ENCODE measurements around the gene HNRNPF.

Gene HNRNPF

DNA sequence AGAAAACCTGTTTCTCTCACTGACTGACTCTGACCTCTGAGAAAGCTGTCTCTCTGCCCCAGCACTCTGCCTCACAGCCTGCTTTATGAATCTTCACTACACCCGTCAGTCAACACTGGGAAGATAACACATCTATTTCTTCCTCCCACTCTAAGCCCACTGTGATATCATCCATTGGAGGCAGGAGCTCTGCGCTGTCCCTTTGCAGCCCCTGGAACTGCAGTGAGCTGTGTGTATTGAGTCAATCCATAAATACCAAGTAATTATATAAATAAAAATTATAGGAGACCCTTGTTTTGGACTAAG, 54.7 kb downstream of the HNRNPF start:
- Histone ChIP-seq H3K36me3 (replicated peaks) (no peaks in the 10 kb centered on the region), H3K27ac (no peak overlapping the region), H3K27me3 (replicated peaks) (peaks cover 3% of the 10 kb centered on the region), H3K4me3 (ENCODE audit: low read depth, low read length) (no peak overlapping the region)
- DNase-seq = no peak
- in situ Hi-C loops (cut with HindIII; ENCODE audit: low pct_ligation_motif_present, low sequenced_read_pairs) = no loop called here
- no peak for TF ChIP-seq CTCF (IDR thresholded peaks at IDR 0.05; ENCODE audit: low read depth, low read length, missing control alignments)

DNA sequence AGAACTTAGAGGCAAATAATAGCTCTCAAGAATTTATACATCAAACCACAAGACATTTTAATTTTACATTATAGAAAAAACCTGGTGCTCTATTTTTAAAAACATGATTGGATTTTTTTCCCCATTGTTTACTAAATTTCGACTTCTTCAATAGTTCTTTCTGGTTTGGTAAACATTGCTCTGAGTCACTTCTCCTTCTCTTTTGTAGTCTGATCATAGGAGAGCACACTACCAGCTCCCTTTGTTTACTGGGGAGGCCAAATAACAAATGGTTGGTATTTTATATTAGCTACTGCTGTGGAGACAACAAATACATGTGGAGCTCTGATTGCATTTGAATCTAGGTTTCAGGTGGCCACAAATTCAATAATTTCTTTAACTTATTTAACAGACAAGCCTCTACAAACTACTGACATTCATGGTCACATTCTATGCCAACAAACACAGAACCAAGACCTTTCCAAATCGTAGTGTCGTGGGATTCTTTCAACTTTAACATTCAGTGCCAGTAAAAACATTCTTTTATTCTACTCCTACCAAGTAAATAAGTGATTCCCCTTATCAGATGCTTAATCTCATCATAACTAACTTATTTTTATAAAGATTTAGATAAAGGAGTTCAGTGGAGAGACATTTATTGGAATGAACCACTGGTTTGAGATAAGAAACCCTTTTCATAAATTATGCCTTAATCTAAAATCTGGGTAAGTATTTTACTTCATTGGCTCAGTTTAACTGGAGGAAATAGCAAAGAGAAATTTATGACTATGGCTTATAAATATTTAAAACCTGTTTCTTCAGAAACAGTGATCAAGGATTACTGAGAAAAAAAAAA, 55.3 kb downstream of the HNRNPF start:
- no peak overlapping the region for H3K4me3 ChIP-seq (ENCODE audit: low read depth, low read length)
- TF ChIP-seq CTCF (IDR thresholded peaks at IDR 0.05; ENCODE audit: low read depth, low read length, missing control alignments) = no peak
- H3K27ac ChIP-seq = no peak overlapping the region
- peaks cover 3% of the 10 kb centered on the region for H3K27me3 ChIP-seq (replicated peaks)
- H3K36me3 ChIP-seq (replicated peaks) = no peaks in the 10 kb centered on the region
- in situ Hi-C loops (cut with HindIII; ENCODE audit: low pct_ligation_motif_present, low sequenced_read_pairs) = no loop called here
- DNase-seq = no peak

GRCh38 chr10:43352951-43353350, 56.0 kb downstream of the HNRNPF start:
- no peak for TF ChIP-seq CTCF (IDR thresholded peaks at IDR 0.05; ENCODE audit: low read depth, low read length, missing control alignments)
- H3K4me3 ChIP-seq (ENCODE audit: low read depth, low read length) = no peak overlapping the region
- H3K27ac ChIP-seq = no peak overlapping the region
- H3K27me3 ChIP-seq (replicated peaks) = peaks cover 3% of the 10 kb centered on the region
- DNase-seq = no peak
- no peaks in the 10 kb centered on the region for H3K36me3 ChIP-seq (replicated peaks)
- in situ Hi-C loops (cut with HindIII; ENCODE audit: low pct_ligation_motif_present, low sequenced_read_pairs) = no loop called here

DNA sequence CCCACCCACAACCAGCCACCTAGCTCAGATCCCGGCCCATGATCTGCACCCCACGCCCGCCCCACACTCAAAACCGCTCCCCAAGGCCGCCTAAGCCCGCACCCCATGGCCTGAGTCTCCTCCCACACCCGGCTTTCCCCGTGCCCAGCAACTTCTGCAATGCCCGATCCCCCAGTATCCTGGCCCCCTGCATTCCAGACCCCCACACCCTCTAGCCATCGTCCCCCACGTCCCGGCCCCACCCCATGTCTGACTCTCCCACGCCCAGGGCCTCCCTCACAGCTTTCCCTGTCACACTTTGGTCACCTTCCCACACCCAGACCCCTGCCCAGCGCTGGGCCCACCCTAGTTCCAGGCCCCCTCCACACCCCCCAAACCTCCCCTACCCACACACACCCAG, 57.7 kb downstream of the HNRNPF start:
- in situ Hi-C loops (cut with HindIII; ENCODE audit: low pct_ligation_motif_present, low sequenced_read_pairs) = no loop called here
- TF ChIP-seq CTCF (IDR thresholded peaks at IDR 0.05; ENCODE audit: low read depth, low read length, missing control alignments) = no peak
- no peak for DNase-seq

DNA sequence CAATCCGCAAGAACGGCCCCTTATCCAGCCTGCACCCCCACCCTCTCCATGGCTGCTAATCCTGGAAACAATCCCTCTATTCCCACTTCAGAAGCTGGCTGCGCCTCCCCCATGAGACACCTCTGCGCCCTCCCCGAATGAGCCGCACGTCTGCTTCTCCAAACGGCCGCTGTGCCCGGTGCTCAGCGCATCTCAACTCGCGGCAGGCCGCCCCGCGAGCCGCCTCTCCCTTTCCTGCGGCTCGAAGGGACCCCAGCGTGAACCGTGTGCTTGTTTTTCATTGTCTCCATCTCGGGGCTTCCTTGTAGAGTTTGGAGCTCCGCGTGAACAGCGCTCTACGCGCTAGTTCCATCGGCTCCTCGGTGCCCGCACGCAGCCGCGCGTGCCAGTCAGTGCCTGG, 58.3 kb downstream of the HNRNPF start:
- in situ Hi-C loops (cut with HindIII; ENCODE audit: low pct_ligation_motif_present, low sequenced_read_pairs) = no loop called here
- TF ChIP-seq CTCF (IDR thresholded peaks at IDR 0.05; ENCODE audit: low read depth, low read length, missing control alignments) = no peak
- H3K36me3 ChIP-seq (replicated peaks) = no peaks in the 10 kb centered on the region
- H3K27me3 ChIP-seq (replicated peaks) = peaks cover 3% of the 10 kb centered on the region
- DNase-seq = no peak
- H3K4me3 ChIP-seq (ENCODE audit: low read depth, low read length) = no peak overlapping the region
- no peak overlapping the region for H3K27ac ChIP-seq

More for the DNA sequence above, 57.7 kb downstream of the HNRNPF start:
- H3K36me3 ChIP-seq (replicated peaks) = no peaks in the 10 kb centered on the region
- no peak overlapping the region for H3K27ac ChIP-seq
- H3K4me3 ChIP-seq (ENCODE audit: low read depth, low read length) = no peak overlapping the region
- H3K27me3 ChIP-seq (replicated peaks) = peaks cover 3% of the 10 kb centered on the region

- Histone ChIP-seq H3K27ac (no peak overlapping the region), H3K27me3 (replicated peaks) (peaks cover 3% of the 10 kb centered on the region), H3K4me3 (ENCODE audit: low read depth, low read length) (no peak overlapping the region), H3K36me3 (replicated peaks) (no peaks in the 10 kb centered on the region)
- TF ChIP-seq CTCF (IDR thresholded peaks at IDR 0.05; ENCODE audit: low read depth, low read length, missing control alignments) = no peak
- no peak for DNase-seq
- in situ Hi-C loops (cut with HindIII; ENCODE audit: low pct_ligation_motif_present, low sequenced_read_pairs) = no loop called here
Observed at GRCh38 chr10:43350156-43350555, 58.8 kb downstream of the HNRNPF start.
